ENCODE measurements around the gene RXFP4.

DNA sequence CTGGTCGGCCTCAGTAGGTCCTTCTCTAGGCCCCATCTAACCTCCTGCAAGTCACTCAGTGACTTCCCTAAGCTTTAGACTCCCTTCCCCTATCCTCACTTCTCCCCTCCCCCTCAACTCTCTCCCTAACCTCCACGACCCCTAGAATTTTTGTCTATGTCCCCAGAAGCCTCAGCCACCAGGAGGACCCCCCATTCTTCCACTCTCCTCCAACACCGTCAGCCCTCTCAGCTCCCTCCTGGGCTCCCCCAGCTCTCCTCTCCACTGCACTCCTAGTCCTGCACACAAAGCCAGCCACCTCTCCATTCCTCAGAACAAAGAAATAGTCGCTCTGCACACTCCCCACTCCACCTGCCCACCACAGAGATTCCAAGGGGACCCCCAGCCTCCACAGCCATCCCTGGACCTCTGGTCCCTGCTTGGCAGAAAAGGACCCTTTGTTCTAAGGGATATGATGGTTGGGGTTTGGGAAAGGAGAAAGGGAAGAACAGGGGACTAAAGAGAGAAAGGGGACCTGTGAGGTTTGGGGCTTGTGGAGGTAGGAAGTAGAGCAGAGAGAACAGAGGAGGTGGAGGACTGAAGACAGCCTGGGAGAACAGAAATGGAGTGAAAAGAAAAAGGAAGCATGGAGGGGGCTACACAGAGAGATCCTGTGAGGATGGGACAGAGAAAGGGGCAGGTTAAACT lies 34.1 kb downstream of the RXFP4 start:
- TF ChIP-seq, protein P1, sequence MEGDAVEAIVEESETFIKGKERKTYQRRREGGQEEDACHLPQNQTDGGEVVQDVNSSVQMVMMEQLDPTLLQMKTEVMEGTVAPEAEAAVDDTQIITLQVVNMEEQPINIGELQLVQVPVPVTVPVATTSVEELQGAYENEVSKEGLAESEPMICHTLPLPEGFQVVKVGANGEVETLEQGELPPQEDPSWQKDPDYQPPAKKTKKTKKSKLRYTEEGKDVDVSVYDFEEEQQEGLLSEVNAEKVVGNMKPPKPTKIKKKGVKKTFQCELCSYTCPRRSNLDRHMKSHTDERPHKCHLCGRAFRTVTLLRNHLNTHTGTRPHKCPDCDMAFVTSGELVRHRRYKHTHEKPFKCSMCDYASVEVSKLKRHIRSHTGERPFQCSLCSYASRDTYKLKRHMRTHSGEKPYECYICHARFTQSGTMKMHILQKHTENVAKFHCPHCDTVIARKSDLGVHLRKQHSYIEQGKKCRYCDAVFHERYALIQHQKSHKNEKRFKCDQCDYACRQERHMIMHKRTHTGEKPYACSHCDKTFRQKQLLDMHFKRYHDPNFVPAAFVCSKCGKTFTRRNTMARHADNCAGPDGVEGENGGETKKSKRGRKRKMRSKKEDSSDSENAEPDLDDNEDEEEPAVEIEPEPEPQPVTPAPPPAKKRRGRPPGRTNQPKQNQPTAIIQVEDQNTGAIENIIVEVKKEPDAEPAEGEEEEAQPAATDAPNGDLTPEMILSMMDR (IDR thresholded peaks at IDR 0.05; ENCODE audit: insufficient read depth, low read depth, low read length): no peak
- no peak for TF ChIP-seq EZH2 (IDR thresholded peaks at IDR 0.05; ENCODE audit: insufficient read depth, low read length)

Data from astrocyte (in vitro differentiated cells and primary cell).